SJSA1 (cell line): ENCODE measurements around the gene CRYGC. TPM values are rescaled to one million over a fixed set of nuclear protein-coding genes. Genes with fewer than 3 reads are reported as not detected.

ENCODE experiments used
- DNase-seq, 2 experiments: peaks; one replicate each; pipeline ENCODE4 v3.0.0-alpha.2; 2015 to 2020; ENCODE audit warnings: low spot score in 2 of 2, low read depth in 1 of 2
- H3K27ac ChIP-seq: fragments of 250-450 bp; sonication (Bioruptor Pico); 2 replicates; pipeline ENCODE4 v1.5.1; 2020; ENCODE audit warnings: mild to moderate bottlenecking, moderate library complexity
- H3K27me3 ChIP-seq: fragments of 250-450 bp; sonication (Bioruptor Pico); replicated peaks from 2 replicates; pipeline ENCODE4 v1.5.1; 2020; ENCODE audit warnings: mild to moderate bottlenecking, moderate library complexity
- H3K36me3 ChIP-seq: fragments of 250-450 bp; sonication (Bioruptor Pico); 2 replicates; pipeline ENCODE4 v1.5.1; 2020; ENCODE audit warnings: mild to moderate bottlenecking
- H3K4me1 ChIP-seq: fragments of 250-450 bp; sonication (Bioruptor Pico); replicated peaks from 2 replicates; pipeline ENCODE4 v1.6.1; 2021; ENCODE audit warnings: mild to moderate bottlenecking
- H3K4me3 ChIP-seq: fragments of 250-450 bp; sonication (Bioruptor Pico); 2 replicates; pipeline ENCODE4 v1.5.1; 2020; ENCODE audit warnings: mild to moderate bottlenecking
- H3K9me3 ChIP-seq: fragments of 250-450 bp; sonication (Bioruptor Pico); replicated peaks from 2 replicates; pipeline ENCODE4 v1.5.1; 2020; ENCODE audit warnings: mild to moderate bottlenecking
- total RNA-seq: library from RNA; depleted of rRNA; stranded (reverse); fragments of >200 nt; shearing (Covaris generic); gene quantifications from 2 replicates; pipeline ENCODE4 v1.2.3, GENCODE V29; 2014; rRNA removed

Gene CRYGC
- total RNA-seq, 1 experiment from 2014 or later: not detected

- Histone ChIP-seq H3K4me1 (no peaks in the 10 kb centered on the region), H3K4me3 (no peak overlapping the region), H3K27ac (no peak overlapping the region), H3K27me3 (no peaks in the 10 kb centered on the region), H3K9me3 (no peaks in the 10 kb centered on the region), H3K36me3 (no peaks in the 10 kb centered on the region)
- no peak for DNase-seq
These were observed 32.3 kb downstream of the CRYGC start for GRCh38 chr2:208097313-208097712.

- no peak overlapping the region for H3K4me3 ChIP-seq
- no peak overlapping the region for H3K27ac ChIP-seq
- no peaks in the 10 kb centered on the region for H3K36me3 ChIP-seq
- H3K9me3 ChIP-seq: no peaks in the 10 kb centered on the region
- H3K27me3 ChIP-seq: no peaks in the 10 kb centered on the region
- H3K4me1 ChIP-seq: no peaks in the 10 kb centered on the region
- no peak for DNase-seq
These were observed 33.5 kb downstream of the CRYGC start for GRCh38 chr2:208096080-208096479.

GRCh38 chr2:208093128-208093527 lies 36.5 kb downstream of the CRYGC start:
- Histone ChIP-seq H3K4me1 (no peaks in the 10 kb centered on the region), H3K4me3 (no peak overlapping the region), H3K27me3 (no peaks in the 10 kb centered on the region), H3K27ac (no peak overlapping the region), H3K36me3 (no peaks in the 10 kb centered on the region), H3K9me3 (no peaks in the 10 kb centered on the region)
- no peak for DNase-seq

GRCh38 chr2:208092093-208092832 lies 37.4 kb downstream of the CRYGC start:
- Histone ChIP-seq H3K4me1 (no peaks in the 10 kb centered on the region), H3K4me3 (no peak overlapping the region), H3K36me3 (no peaks in the 10 kb centered on the region), H3K9me3 (no peaks in the 10 kb centered on the region), H3K27ac (no peak overlapping the region), H3K27me3 (no peaks in the 10 kb centered on the region)
- no peak for DNase-seq

GRCh38 chr2:208090420-208090819 lies 39.2 kb downstream of the CRYGC start:
- no peaks in the 10 kb centered on the region for H3K27me3 ChIP-seq
- H3K27ac ChIP-seq: no peak overlapping the region
- H3K4me1 ChIP-seq: no peaks in the 10 kb centered on the region
- no peak for DNase-seq
- H3K4me3 ChIP-seq: no peak overlapping the region
- no peaks in the 10 kb centered on the region for H3K9me3 ChIP-seq
- H3K36me3 ChIP-seq: no peaks in the 10 kb centered on the region

- Histone ChIP-seq H3K9me3 (no peaks in the 10 kb centered on the region), H3K36me3 (no peaks in the 10 kb centered on the region), H3K27ac (no peak overlapping the region), H3K4me1 (no peaks in the 10 kb centered on the region), H3K27me3 (no peaks in the 10 kb centered on the region), H3K4me3 (no peak overlapping the region)
- DNase-seq: no peak
These were observed 43.6 kb downstream of the CRYGC start for GRCh38 chr2:208086029-208086428.

- H3K9me3 ChIP-seq: no peaks in the 10 kb centered on the region
- no peaks in the 10 kb centered on the region for H3K36me3 ChIP-seq
- no peaks in the 10 kb centered on the region for H3K4me1 ChIP-seq
- no peaks in the 10 kb centered on the region for H3K27me3 ChIP-seq
- DNase-seq: no peak
- H3K4me3 ChIP-seq: no peak overlapping the region
- no peak overlapping the region for H3K27ac ChIP-seq
These were observed 45.8 kb downstream of the CRYGC start for GRCh38 chr2:208083807-208084206.

Other genes with a start within 250 kb of the CRYGC start
- 2.0 and 5.8 TPM in 2 replicates for gene PLEKHM3, start 104.3 kb downstream of the CRYGC start, total RNA-seq
- gene CRYGD, start 5.3 kb downstream of the CRYGC start, total RNA-seq: not detected in 2 replicates
- gene CRYGB, start 16.3 kb upstream of the CRYGC start, total RNA-seq: not detected in 2 replicates
- gene CRYGA, start 33.8 kb upstream of the CRYGC start, total RNA-seq: not detected in 2 replicates
- not detected in 2 replicates for gene C2orf80, start 60.2 kb upstream of the CRYGC start, total RNA-seq
- gene IDH1, start 125.2 kb upstream of the CRYGC start, total RNA-seq: 79.7 and 86.4 TPM in 2 replicates
- 17.9 and 27.3 TPM in 2 replicates for gene PIKFYVE, start 136.4 kb upstream of the CRYGC start, total RNA-seq